Adrenal gland (tissue), 5 donors: Measurements from ENCODE around the gene COL18A1.

ENCODE experiments used
- CTCF ChIP-seq, 6 experiments: fragments of 450-650 bp in 4 of 6; fragments of 200-600 bp in 2 of 6; sonication (generic) in 1 of 6; IDR thresholded peaks; 1 replicate in 5 of 6; 2 replicates in 1 of 6; pipeline versions ENCODE4 v1.5.1 to v1.8.0; 2016 to 2021; ENCODE audit warnings: antibody characterized with exemption in 6 of 6, mild to moderate bottlenecking in 2 of 6, moderate library complexity in 1 of 6
- POLR2A ChIP-seq, 2 donors: fragments of 450-650 bp; IDR thresholded peaks; one replicate each; pipeline ENCODE4 v1.6.1; 2017; ENCODE audit warnings: antibody characterized with exemption in 2 of 2, mild to moderate bottlenecking in 2 of 2, moderate library complexity in 1 of 2
- donor health status: DM: no; HTN: no; CAD: no.

GRCh38 chr21:45525910-45526306 is 120.9 kb downstream of the COL18A1 start:
- TF ChIP-seq CTCF (IDR thresholded peaks at IDR 0.05), result no peak
- TF ChIP-seq POLR2A (IDR thresholded peaks at IDR 0.05), result no peak
